HG03378 (cell line): ENCODE results near the gene DPCD.

Experiments used
- ATAC-seq: cut with Tn5 transposase; IDR thresholded peaks from one replicate; pipeline ENCODE4 v1.9.1; 2021; ENCODE audit warnings: mild to moderate bottlenecking, moderate library complexity; ENCODE audit not compliant: unreplicated experiment

Gene DPCD

GRCh38 chr10:101587725-101588653, at the start of gene DPCD, which contains the start of gene POLL:
TSS of gene DPCD (plus strand) at chr10:101588321. CDS start at chr10:101588337, 16 bp downstream.
TSS of gene POLL (minus strand) at chr10:101588257. CDS start at chr10:101587360, 897 bp downstream.
- ATAC-seq = peak; percentile 88

- no peak for ATAC-seq
Measured at GRCh38 chr10:101538446-101538845, 49.7 kb upstream of the DPCD start.

- ATAC-seq = no peak
Measured at GRCh38 chr10:101545898-101546297, 42.2 kb upstream of the DPCD start.

- no peak for ATAC-seq
Measured at GRCh38 chr10:101550965-101551364, 37.2 kb upstream of the DPCD start.

- no peak for ATAC-seq
Measured at GRCh38 chr10:101552442-101552841, 35.7 kb upstream of the DPCD start.

- ATAC-seq = no peak
Measured at GRCh38 chr10:101557541-101557940, 30.6 kb upstream of the DPCD start.

GRCh38 chr10:101558204-101558603, 29.9 kb upstream of the DPCD start:
- ATAC-seq = no peak

GRCh38 chr10:101558671-101559595, 29.2 kb upstream of the DPCD start:
- ATAC-seq = no peak

- ATAC-seq = no peak
Measured at GRCh38 chr10:101559596-101560297, 28.4 kb upstream of the DPCD start.

GRCh38 chr10:101560298-101561067, 27.6 kb upstream of the DPCD start:
- no peak for ATAC-seq

- no peak for ATAC-seq
Measured at GRCh38 chr10:101561068-101561915, 26.8 kb upstream of the DPCD start.

- ATAC-seq = no peak
Measured at GRCh38 chr10:101562231-101562630, 25.9 kb upstream of the DPCD start.

- ATAC-seq = no peak
Measured at GRCh38 chr10:101563007-101563406, 25.1 kb upstream of the DPCD start.

GRCh38 chr10:101563497-101564040, 24.6 kb upstream of the DPCD start:
- no peak for ATAC-seq

GRCh38 chr10:101564490-101564991, 23.6 kb upstream of the DPCD start:
- ATAC-seq = no peak

- no peak for ATAC-seq
Measured at GRCh38 chr10:101565370-101565900, 22.7 kb upstream of the DPCD start.

GRCh38 chr10:101565936-101566332, 22.2 kb upstream of the DPCD start:
- no peak for ATAC-seq
